ENCODE measurements around the gene PHF21A.

The PHF21A gene

DNA sequence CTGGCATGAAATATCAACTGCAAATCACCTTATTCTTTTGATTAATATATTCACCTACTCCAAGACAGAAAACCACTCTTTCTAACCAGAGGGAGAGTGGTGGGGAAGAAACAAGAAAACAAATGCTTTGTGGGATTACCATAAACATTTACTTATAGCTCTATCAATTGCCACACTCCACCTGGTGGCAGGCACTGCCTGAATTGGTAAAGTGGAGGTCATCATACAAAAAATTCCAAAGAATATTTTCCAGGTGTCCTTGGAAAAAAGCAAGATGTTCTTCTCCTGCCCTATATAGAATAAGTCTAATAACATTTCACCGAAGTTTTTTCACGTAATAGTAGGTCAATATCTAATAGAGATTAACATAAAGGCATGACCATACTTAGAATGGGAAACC is 45.3 kb downstream of the PHF21A start:
- no peak for DNase-seq (ENCODE audit: low read depth in 2 of 2)

DNA sequence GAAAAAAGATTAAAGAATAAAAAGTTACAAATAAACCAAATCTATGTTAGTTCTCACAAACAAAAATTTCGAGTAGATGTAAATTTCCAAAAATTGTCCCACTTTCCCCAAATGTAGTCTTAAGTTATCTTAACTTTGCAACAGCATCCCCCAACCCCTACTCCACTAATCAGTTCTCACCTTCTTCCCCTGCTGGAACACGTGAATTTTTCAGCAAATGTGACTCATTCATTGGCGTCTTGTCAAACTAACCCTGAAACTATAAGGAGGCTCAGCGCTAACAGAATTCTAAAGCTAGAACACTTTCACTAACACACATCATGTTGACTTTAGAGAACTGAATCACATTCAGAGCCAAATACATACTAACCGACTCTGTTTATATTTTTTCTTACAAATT is 46.1 kb downstream of the PHF21A start:
- no peak for DNase-seq (ENCODE audit: low read depth in 2 of 2)

DNA sequence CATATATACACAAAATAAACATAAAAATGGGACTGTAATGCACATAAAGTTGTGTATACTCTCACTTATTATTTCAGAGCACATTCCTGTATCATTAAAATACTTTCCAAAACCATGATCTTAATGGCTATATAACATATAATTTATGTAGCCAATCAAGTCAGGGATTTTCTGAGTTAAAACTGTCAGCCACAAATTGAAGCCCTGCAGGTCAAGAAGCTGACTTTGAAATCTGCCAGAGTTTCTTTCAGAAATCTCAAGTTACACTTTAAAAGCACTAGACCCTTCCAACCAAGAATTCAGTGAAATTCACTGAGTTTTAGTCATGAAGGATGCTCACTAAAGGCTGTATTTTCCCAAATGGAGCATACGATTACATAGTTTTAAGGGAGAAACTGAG is 47.6 kb downstream of the PHF21A start:
- no peak for DNase-seq (ENCODE audit: low read depth in 2 of 2)

DNA sequence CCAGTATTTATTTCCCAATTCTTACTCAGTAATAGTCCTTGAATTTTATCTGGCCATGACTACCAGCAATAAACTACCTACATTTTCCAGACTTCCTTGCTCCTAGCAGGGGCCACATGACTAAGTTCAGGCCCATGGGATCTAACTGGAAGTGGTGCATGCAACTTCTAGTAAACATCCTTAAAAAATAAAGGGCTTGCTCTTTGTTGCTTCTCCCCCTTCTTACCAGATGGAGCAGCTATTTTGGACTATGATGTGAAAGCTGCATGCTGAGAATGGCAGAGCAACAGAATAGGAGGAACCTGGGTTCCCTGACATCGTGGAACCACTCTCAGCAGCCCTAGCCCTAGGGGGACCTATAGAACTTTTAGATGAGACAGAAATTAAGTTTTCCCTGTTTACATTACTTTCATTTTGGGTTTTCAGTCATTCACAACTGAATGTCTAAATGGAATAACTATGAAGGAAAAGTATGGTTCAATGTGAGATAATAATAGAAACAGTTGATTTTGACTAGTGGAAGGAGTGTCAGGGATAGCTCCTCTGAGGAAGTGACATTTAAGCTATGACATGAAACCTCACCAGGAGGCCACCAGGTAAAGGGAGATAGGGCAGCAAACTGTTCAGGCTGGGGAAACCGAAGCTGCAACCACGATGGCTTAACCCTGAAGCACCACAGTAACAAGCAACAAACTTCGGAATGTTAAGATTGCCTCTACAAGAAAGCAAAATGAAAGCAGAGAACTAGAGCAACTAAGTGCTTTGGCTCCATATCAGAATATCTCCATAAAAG is 48.9 kb downstream of the PHF21A start:
- no peak for DNase-seq (ENCODE audit: low read depth in 2 of 2)

DNA sequence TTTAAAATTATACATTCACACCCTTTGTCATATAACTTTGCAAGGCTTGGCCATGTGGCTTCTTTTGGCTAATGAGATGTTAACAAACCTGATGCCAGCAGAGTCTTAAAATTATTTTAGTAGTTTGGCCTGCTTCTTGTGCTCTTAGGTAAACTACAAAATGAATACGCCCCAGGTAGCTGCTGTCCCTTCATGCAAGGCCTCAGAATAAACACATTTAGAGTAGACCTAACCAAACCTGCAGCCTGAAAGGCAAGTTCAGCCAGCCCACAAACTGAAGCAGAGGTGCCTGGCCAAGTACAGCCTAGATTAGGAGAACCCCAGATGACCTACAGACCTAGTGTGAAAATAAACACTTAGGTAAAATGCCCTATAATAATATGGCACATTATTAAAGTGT is 50.2 kb downstream of the PHF21A start:
- DNase-seq (ENCODE audit: low read depth in 2 of 2), result no peak

DNA sequence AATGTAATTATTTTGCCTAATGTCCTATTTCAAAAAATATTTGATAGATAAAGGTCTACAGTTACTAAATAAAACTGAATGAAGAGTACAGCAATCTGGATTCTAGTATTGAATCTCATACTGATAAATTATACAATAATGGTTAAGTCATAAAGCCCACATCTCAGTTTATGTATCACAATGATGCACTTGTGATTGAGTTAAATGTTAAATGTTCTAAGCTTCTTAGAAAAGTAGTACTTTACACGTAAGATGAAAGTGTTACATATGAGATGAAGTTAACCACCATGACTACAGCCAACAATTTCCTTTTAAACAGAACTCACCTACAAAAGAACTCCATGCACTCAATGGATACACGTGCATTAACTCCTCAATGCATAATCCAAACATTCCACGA is 51.7 kb downstream of the PHF21A start:
- DNase-seq (ENCODE audit: low read depth in 2 of 2), result no peak

DNA sequence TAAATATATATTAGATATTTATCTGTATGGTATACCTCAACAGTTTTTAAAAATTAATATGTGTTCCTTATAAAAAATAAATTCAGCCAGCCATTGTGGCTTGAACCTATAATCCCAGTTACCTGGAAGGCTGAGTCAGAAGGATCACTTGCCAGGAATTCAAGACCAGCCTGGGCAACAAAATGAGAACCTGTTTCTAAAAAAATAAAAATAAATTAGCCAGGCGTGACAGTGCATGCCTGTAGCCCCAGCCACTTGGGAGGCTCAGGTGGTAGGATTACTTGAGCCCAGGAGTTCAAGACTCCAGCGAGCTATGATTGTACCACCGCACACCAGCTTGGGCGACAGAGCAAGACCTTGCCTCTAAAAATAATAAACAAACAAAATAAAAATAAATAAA is 54.9 kb downstream of the PHF21A start:
- no peak for DNase-seq (ENCODE audit: low read depth in 2 of 2)

DNA sequence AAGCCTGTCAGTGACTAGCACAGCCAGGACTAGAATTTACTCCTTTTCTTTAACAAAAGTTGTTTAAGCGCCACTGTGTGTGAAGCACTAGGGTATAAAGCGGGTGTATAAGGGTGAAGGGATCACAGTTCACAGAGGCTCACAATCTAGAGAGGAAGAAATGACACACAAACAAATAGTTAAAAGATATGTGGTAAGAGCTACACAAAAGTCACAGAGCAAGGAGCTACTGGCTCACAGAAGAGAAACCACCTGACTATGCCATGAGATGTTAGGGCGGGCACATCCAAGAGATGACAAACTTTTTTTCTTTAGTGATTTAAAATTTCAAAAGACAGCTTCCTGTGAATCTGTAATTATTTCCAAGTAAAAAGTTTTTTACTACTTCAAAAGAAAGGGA is 55.6 kb downstream of the PHF21A start:
- no peak for DNase-seq (ENCODE audit: low read depth in 2 of 2)

DNA sequence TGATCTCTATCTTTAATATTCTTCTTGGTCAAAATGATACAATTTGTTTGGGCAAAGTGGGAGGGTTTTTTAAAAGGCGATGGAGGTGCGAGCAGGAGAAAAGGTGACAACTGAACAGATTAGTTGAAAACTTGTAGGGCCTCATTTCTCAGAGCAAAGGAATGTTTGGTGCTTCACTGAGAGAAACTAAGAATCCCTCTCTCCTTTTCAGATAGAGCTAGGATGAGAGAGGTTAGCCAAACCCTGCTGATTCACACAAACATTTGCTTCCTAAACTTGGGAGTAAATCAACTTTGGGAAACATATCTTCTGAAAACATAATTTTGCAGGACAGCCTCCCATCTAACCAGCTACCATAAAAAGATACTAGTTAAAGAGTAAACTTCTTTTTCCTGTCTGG is 57.0 kb downstream of the PHF21A start:
- no peak for DNase-seq (ENCODE audit: low read depth in 2 of 2)

DNA sequence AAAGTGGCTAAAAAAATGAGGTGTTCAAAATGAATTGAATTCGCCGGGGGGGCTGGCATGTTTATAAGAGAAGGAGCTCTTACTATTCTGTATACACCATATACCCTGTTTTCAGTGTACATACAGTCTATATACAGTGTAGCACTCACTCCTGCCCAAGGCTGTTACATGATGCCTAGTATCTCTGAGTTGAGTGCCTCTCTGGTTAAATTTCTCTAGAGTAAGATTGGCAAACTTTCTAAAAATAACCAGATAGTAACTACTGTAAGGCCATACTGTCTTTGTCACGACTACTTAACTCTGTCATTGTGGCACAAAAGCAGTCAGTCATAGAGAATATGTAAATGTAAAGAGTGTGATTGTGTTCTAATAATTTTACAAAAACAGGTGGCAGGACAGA is 58.1 kb downstream of the PHF21A start:
- DNase-seq (ENCODE audit: low read depth in 2 of 2), result no peak

DNA sequence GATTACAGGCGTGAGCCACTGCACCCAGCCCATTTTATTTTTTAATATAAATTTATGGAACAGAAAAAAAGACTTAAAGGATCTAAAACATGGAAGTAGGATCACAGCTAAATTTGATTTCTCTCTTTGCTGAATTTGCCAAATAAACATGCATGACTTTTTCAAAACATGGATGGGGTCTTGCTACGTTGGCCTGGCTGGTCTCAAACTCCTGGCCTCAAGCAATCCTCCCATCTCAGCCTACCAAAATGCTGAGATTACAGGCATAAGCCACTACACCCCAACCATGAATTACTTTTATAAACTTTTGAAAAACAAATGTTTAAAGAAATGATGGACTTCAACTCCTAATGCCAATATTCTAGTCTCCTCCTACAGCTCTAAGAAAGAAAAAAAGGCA is 61.2 kb downstream of the PHF21A start:
- DNase-seq (ENCODE audit: low read depth in 2 of 2), result no peak

DNA sequence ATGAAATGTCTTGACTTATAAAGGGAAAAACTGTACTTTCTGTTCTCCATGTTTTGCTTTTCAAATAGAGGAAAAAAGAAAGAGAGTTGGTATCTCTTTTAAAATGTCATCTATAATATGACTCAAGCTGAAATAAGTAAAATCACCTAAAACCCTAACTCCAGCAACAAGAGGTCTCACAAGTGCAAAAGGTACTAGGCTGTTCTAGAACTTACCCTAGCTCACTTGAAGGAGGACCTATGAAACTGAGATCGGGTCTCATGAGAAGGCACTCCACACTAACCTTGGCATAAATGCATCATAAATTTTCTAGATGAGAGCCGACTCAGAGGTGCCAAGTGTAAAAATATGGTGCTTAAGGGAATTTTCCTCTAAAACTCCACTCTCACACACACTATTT is 63.8 kb downstream of the PHF21A start:
- DNase-seq (ENCODE audit: low read depth in 2 of 2), result no peak

DNA sequence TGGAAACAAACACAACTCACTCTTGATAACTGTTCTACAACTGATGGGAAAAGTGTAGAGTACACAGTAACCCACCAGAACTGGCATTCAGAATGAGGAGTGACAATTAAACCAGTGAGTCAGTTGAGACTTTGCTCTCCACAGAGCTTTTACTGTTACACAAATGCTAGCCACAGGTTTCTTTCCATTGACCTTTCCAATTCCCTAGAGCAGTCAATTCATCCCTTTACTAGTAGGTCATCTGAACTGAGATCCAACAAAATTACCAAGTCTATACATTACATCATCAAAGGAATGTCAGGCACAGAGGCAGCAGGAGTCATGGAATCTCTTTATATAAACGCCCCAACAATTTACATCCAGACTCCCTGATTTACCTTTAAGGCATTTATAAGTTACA is 65.9 kb downstream of the PHF21A start:
- no peak for DNase-seq (ENCODE audit: low read depth in 2 of 2)

DNA sequence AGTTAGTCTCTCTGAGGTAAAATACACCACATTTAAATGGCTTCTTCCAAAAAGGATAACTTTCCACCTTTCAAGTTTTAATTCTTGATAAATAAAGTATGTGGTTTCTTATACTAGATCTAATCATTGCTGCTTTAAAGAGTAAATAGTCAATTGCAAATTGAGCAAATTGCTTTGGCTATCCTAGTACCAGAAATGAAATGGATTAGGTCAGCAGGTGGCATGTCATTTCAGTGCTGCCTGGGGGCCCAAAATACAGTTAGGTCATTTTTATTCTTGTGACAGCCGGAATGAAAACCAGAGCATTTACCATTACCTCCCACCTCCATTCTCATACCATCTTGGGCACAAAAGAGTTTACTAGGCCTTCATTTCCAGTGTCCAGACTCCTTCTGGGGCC is 70.2 kb downstream of the PHF21A start:
- DNase-seq (ENCODE audit: low read depth in 2 of 2), result no peak

DNA sequence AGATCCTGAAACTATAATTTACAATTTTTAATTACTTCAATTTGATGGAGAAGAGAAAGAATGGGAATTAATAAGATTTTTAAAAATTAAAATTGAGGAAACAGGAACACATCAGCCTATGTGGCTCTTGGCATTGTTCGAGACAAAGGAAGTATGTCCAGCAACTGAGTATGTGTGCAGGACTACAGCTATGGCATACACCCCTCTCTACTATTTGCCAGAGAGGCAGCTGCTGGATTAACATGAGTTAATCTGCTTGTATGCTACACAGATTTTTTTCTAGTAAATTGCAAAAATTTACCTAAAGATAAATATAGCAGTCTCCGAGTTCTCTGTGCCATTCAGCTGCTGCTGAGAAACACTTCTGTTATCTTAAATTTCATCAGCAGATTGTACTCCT is 70.6 kb downstream of the PHF21A start:
- no peak for DNase-seq (ENCODE audit: low read depth in 2 of 2)

DNA sequence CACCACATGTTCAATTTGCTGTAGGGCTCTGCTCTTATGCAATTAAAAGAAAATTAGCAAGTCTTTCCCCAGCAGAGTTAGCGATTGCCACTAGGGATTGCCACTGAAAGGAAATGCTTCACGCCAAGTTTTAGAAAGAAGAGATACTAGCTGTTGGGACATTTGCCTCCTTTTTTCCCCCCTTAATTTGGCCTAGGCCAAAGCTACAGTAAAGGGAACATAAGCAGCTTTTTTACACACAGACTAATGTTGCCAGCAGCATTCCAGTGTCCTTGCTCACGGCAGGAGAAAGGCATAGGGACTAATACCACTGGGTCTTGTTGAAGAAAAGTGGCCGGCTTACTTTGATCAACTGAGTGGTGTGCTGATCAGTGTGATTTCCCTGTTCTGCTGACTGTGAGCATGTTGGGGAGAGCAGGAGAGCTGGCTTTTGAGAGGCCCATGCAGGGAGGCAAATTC is 71.2 kb downstream of the PHF21A start:
- DNase-seq (ENCODE audit: low read depth in 2 of 2), result no peak

DNA sequence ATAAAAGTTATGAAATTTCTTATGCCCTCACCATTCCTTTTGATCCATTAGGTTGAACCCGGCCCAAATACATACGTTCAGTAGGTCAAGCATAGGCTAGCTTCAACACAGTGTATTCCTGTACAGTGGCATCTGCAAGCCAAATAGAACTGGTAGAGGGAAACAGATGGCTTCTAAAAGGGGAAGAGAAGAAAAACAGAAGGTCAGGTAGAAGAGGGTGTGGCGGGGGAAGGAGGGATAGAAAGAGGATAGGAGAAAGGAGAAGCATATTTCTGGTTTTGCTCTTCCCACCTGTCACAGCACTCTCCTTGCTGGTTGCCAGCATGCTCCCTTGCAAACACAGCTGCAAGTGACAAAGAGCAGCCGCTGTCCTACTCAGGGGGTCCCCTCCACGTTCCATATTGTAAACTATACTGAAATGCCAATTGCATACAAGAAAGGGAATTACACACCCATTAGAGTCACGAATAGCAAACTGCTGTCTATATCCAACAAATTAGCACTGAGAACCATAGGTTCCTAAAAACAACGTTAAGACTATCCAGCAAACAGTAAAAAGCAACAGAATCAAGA is 71.8 kb downstream of the PHF21A start:
- DNase-seq (ENCODE audit: low read depth in 2 of 2), result no peak

DNA sequence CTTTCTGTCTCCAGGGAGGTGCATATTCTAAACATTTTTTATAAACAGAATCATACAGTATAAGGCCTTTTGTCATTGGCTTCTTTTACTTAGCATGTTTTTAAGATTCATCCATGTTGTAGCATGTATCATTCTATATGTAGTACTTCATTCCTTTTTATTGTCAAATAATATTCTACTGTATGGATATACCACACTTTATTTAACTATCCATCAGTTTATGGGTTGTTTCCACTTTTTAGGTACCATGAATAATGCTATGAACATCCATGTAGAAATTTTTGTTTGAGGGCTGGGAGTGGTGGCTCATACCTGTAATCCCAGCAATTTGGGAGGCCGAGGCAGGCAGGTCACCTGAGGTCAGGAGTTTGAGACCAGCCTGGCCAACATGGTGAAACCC is 73.1 kb downstream of the PHF21A start:
- no peak for DNase-seq (ENCODE audit: low read depth in 2 of 2)

DNA sequence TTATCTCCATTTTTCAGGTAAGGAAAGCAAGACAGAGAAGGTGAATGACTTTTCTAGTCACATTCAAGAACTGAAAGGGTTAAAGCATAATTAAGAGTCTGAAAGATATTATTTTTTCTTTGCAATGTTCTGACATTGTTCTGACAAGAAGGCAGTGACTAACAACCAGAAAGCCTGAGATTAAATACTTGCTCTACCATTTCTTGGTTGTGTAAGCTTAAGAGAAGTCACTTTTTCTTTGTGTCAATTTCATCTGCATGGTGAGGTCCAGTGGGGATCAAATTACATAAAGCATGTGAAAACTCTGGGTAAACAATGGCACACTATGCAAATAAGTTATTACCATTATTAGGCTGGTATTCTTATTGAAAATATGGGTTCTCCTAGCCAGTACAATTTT is 73.7 kb downstream of the PHF21A start:
- no peak for DNase-seq (ENCODE audit: low read depth in 2 of 2)

DNA sequence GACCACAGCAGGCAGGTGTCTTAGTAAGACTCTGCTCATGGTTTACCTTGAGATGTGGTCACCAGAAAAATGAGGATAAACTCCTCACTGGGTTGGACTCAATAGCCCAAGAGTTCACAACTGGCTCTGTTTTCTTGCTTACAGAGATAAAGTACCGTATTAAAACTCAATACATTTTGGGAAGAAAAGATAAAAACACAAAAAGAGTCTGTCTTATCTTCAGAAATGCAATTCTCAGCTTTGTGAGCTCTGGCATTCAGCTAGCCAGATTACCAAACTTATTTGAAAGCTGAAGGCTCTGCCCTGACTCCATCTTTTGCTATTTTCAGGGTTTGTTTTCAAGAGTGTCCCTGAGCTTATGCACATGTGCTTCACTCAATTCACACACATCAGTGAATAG is 75.4 kb downstream of the PHF21A start:
- DNase-seq (ENCODE audit: low read depth in 2 of 2), result no peak

DNA sequence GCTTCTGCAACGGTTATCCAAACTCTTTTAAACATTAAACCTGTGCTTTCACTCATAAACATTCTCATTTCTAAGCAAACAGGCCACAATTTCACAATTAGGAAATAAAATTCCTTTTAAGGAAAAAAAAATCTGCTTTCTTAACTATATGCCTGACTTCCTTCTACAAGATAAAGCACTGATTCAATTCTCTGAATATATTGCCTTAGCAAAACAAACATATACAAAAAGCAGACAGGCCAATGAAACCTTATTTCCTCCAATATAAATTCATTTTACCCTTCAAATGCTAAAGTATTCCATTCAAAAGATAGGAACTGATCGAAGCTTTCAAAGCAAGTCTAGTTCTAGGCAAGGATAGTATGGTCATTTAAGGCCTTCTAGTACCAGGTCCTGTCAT is 76.7 kb downstream of the PHF21A start:
- no peak for DNase-seq (ENCODE audit: low read depth in 2 of 2)

DNA sequence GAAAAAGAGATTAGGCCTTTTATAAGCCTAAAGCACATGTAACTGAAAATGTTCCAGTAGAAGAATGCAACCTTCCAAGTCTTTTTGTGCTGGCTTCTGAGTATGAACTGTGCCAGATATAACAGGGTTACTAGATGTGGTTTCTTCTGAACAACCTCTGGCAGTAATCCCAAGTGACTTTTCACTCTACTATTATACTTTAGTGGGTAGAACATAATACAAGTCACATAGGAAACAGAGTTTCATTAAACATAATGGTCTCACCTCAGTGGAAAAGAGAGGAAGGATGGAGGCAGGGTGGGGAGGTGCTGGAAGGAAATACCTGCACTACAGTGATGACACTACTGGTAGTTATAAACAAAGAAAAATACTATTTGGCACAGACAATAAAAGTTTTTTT is 81.3 kb downstream of the PHF21A start:
- no peak for DNase-seq (ENCODE audit: low read depth in 2 of 2)

DNA sequence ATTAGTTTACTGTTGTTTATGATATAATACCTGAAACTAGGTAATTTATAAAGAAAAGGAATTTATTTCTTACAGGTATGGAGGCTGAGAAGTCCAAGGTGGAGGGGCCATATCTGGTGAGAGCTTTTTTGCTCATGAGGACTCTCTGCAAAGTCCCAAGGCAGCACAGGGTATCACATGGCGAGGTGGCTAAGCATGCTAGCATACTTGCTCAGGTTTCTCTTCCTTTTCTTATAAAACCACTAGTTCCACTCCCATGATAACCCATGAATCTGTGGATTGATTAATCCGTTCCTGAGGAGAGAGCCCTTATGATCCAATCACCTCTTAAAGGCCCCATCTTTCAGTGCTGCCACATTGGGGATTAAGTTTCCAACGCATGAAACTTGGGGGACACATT is 82.7 kb downstream of the PHF21A start:
- no peak for DNase-seq (ENCODE audit: low read depth in 2 of 2)

DNA sequence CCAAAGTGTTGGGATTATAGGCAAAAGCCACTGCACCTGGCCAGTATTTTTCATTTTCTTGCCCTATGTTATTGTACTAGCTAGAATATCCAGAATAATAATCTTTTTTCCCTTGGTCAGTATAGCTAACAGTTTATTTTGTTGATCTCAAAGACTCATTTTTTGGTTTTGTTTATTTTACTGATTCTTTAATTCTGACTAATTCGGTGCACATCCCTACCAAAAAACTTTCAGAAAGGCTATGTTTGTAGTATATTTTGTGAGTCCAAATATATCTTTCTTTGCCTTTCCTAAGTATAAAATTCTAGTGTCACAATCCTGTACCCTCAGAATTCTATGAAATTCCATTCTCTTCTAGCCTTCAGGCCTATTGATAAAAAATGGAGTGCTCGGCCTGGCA is 84.3 kb downstream of the PHF21A start:
- no peak for DNase-seq (ENCODE audit: low read depth in 2 of 2)
